GM18526 (cell line): ENCODE data around the gene CDH5.

Experiments used
- POLR2A ChIP-seq: IDR thresholded peaks from 3 replicates; pipeline ENCODE4 v1.6.1; 2011; ENCODE audit not compliant: insufficient read length; ENCODE audit errors: extremely low read depth

Gene CDH5

DNA sequence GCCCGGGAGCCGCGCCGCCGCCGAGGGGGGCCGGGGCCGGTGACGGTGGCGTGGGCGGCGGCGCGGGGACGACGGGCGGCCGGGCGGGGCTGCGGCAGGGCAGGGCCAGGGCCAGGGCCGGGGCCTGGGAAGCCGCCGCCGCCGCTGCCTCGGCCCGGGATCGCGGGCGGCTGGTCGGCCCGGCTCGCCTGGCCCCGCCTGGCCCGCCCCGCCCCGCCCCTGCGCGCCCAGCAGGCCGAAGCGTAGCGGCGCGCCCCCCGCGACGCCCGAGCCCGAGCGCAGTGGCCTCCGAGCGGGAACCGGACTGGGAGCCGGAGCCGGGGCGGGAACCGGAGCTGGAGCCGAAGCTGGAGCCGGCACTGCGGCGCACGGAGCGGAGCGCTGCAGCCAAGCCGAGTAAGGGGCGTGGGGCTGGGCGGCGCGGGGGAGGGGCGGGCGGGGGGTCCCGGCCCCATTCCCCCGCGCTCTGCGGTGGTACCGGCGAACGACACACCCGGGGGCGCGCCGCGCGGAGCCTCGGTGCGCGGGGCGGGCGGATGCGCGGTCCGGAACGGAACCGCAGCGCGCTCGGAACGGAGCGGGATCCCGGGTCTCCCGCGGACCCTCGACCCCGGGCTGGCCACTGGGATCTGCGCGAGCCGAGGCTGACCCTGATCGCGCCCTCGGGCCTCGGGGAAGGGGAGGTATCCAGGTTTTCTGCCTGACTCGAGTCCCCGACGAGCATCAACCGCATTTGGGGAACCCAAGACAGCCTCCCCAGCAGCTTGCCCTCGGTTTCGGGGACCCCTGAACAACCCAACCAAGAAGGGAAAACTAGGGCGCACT, 60.8 kb downstream of the CDH5 start, which contains the start of gene BEAN1:
BEAN1 (plus strand) TSS at position 260 of the 825 bp plus-strand sequence. CDS start 10,382 bp downstream, outside the sequence.
- TF ChIP-seq POLR2A = no peak

- TF ChIP-seq POLR2A = no peak
These were observed 61.6 kb downstream of the CDH5 start for GRCh38 chr16:66427871-66428681.

- no peak for TF ChIP-seq POLR2A
These were observed 62.3 kb downstream of the CDH5 start for GRCh38 chr16:66428682-66429251.

- no peak for TF ChIP-seq POLR2A
These were observed 62.9 kb downstream of the CDH5 start for GRCh38 chr16:66429290-66429962.

- no peak for TF ChIP-seq POLR2A
These were observed 63.7 kb downstream of the CDH5 start for GRCh38 chr16:66430214-66430613.

GRCh38 chr16:66431760-66432159, 65.3 kb downstream of the CDH5 start:
- TF ChIP-seq POLR2A = no peak

GRCh38 chr16:66432429-66432828, 65.9 kb downstream of the CDH5 start:
- no peak for TF ChIP-seq POLR2A

DNA sequence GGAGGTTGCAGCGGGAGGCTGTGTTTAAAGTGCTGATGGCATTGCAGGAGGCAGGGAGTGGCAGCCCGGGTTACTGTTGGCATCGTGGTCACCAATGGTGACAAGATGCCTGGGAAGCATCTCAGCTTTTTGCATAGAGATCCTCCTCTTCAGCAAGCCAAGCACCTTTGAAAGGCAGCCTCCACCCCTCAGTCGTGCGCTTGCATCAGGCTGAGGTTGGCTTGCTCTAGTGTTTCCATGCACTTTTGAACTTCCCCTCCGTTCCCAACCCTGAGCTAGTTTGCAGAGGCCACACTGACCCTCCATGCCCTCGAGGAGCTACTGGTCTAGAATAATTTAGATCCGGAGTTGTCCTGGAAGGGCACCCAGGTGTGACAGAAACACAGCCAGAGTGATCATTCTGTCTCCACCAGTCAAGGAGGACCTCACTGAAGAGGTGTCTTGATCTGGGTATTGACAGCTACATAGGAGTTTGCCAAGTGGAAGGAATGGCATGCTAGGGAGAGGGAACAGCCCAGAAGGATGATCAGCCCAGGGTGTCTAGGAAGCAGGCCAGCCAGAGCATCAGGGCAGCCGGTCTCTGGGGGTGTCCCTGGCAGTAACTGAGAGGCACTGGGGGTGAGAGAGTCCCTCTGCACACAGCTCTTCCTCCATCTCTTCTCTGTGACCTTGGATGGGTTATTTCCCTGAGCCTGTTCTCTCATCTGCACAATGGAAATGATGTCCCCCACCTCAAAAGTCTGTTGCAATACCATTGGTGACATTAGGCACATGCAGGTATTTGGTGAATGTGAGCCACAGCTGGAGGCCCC, 68.3 kb downstream of the CDH5 start:
- no peak for TF ChIP-seq POLR2A

- no peak for TF ChIP-seq POLR2A
These were observed 69.4 kb downstream of the CDH5 start for GRCh38 chr16:66435896-66436295.

DNA sequence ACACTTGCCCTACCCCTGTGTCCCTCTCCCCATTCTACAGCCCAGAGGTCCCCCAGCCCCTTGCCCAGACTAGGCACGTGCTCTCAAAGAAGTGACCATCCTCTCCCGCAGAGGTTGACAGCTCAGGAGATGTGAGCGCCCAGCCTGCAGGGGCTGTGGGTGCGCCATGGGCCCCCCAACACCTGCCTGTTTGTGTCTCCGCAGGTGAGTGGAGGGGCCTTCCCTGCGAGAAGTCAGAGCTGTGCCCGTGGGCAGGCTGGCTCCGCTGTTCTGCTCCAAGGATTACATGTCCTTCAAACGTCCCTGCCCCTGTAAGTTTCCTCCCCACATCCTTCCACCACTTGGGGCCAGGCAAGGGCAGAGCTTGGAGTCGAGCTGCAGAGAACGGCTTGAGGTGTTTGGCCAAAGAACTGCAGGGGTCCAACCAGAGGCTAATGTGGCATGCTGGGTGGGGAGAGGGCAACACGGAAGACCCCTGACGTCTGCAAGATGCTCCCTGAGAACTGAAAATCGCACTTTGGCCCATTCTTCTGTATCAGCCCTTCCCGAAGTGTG, 71.0 kb downstream of the CDH5 start:
- TF ChIP-seq POLR2A = no peak

DNA sequence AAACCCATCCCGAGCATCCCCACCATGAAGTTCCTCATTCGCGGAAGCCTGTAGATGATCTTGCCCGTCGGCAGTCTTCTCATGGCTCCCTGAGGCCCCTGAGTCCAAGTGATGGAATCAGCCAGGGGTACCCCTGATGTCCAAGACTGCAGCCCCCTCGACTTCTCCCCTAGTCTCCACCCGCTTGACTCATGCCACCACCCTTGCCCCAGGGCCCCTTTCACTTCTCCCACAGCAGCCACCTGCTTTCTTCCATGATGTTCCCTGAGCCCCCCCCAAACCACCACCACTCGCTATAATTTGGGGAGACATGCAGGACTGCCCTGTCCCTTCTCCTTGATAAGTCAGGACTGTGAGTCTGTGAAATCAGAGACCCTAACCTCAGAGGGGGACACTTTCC, 72.0 kb downstream of the CDH5 start:
- TF ChIP-seq POLR2A = no peak

GRCh38 chr16:66439051-66439730, 72.7 kb downstream of the CDH5 start:
- no peak for TF ChIP-seq POLR2A

- no peak for TF ChIP-seq POLR2A
These were observed 73.8 kb downstream of the CDH5 start for GRCh38 chr16:66440271-66440802.
